ENCODE data around the gene CAST.

Gene CAST

DNA sequence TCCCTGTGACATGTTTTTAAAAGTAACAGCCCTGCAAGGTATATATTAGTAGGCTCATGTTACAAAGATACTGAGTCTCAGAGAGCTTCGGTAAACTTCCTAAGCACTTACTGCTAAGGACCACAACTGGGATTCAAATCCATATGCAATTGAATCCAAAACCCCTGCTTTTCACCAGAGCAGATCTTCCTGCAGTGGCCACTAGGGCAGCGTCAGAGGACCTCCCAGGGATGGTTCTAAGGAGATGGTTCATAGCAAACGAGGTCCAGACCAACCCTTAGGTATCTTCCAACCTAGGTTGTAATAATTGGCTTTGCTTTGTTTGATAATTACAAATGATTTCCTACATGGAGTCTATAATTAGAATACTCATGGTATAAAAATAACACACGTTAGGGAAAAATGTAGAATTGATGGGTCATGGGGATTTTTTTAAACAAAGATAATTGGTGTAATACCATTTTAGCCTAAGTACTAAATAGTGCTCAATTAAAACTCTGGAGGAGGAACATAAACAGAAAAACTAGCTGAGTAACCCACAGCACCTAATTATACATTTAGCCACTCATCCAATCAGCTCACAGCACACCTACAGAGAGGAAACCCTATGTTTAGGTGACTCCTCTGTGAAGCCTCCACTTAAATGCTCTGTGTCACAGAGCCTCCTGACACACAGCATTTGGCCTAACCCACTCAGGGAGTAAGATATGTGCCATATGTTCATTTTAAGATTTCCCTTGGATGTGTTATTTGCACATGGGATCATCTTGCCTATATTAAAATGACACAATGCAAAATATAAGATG, 10.0 kb upstream of the CAST start:
- H3K4me3 Mint-ChIP-seq = no peak overlapping the region
- H3K36me3 Mint-ChIP-seq (ENCODE audit: low read depth) = no peaks in the 10 kb centered on the region
- peaks cover 29% of the 10 kb centered on the region for H3K4me1 Mint-ChIP-seq (ENCODE audit: low read depth)
- H3K27me3 Mint-ChIP-seq (ENCODE audit: low read depth) = peaks cover 72% of the 10 kb centered on the region
- no peak overlapping the region for H3K27ac Mint-ChIP-seq
- no peaks in the 10 kb centered on the region for H3K9me3 Mint-ChIP-seq

DNA sequence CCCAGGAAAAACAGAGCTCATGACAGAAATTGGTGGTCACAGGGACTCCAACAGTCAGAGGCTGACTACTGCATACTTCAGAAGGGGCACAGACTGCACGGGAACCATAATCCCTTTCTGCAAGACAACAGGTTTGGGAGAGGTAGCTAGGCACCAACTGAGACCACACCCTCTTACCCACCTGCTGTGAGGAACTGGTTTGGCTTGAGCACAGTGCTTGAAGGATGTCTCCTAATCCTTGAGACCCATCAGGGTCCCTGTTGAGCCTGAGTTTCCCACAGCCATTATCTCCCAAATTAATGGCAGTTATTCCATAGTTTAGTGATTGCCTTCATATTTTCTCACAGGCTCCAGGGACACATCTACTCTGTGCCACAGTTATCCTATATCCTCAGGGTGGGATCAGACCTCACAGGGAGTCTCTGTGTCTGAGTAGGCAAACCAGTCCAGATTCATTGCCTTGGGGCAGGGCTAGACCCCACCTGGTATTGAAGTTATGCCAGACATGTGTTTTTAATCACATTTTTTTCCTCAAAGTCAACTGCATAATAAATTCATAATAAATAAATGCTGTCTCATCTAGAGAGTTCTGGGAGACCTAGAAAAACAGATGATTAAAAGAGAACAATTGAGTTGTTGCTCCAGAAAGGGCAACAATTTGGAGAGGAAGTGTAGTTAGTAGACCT, 9.3 kb upstream of the CAST start:
- H3K4me1 Mint-ChIP-seq (ENCODE audit: low read depth) = peaks cover 31% of the 10 kb centered on the region

DNA sequence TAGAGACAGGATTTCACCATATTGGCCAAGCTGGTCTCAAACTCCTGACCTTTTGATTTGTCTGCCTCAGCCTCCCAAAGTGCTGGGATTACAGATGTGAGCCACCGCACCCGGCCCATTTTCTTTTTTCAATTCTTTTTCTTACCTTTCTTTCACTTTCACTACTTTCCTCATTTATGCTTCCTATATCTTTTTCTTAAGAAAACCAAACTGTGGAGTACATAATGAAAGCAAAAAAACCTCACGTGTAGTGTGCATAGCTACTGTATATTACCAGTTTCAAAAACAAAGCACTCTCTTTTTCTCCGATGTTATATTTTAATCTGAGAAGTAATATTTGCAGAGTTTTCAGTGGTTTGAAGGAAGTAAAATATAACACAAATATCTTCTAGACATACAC, 8.0 kb upstream of the CAST start:
- H3K27me3 Mint-ChIP-seq (ENCODE audit: low read depth) = peaks cover 70% of the 10 kb centered on the region
- peaks cover 33% of the 10 kb centered on the region for H3K4me1 Mint-ChIP-seq (ENCODE audit: low read depth)
- no peaks in the 10 kb centered on the region for H3K36me3 Mint-ChIP-seq (ENCODE audit: low read depth)
- H3K9me3 Mint-ChIP-seq = no peaks in the 10 kb centered on the region
- no peak overlapping the region for H3K27ac Mint-ChIP-seq
- H3K4me3 Mint-ChIP-seq = no peak overlapping the region

More for the DNA sequence above, 9.3 kb upstream of the CAST start:
- H3K27ac Mint-ChIP-seq = no peak overlapping the region
- H3K27me3 Mint-ChIP-seq (ENCODE audit: low read depth) = peaks cover 69% of the 10 kb centered on the region
- no peaks in the 10 kb centered on the region for H3K36me3 Mint-ChIP-seq (ENCODE audit: low read depth)
- no peaks in the 10 kb centered on the region for H3K9me3 Mint-ChIP-seq
- H3K4me3 Mint-ChIP-seq = no peak overlapping the region

DNA sequence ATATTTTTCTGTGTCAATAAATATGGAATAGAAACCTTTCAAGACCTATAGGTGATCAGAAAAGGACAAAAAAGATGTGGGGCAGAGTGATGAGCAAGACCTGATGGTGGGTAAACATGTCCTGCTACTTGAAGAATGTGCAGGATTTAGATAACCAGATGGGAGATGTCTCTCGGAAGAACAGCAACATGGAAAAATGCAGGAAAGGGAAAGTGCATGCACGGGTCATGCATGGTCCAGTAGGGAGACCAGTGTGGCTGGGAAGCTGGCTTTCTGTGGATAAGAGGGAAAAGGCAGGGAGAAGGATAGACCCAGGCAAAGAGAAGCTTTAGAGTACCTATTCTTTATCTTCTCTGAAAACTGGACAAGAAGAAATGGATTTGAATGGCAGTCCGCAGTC, 7.1 kb upstream of the CAST start:
- H3K36me3 Mint-ChIP-seq (ENCODE audit: low read depth) = peaks cover under 1% of the 10 kb centered on the region
- peaks cover 35% of the 10 kb centered on the region for H3K4me1 Mint-ChIP-seq (ENCODE audit: low read depth)
- no peaks in the 10 kb centered on the region for H3K9me3 Mint-ChIP-seq
- peaks cover 65% of the 10 kb centered on the region for H3K27me3 Mint-ChIP-seq (ENCODE audit: low read depth)
- no peak overlapping the region for H3K27ac Mint-ChIP-seq
- no peak overlapping the region for H3K4me3 Mint-ChIP-seq

DNA sequence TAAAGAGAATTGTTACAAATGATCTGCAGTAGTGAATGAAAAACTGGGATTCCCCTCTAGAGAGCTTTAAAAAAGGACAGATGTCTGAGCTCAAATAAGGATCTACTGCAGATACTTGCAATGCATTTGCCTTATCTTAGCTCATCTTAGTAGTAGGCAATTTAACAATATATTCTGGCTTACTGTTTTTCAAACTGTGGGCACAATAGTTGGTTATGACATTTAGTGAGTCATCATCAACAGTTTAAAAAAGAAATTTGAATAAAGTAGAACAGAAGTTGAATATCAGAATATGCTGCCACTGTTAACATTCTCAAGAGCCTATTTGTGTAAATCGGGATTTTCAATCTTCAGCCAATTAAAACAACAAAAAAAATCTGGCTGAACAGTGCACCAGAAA, 6.7 kb upstream of the CAST start:
- Mint-ChIP-seq H3K4me1 (ENCODE audit: low read depth) (peaks cover 39% of the 10 kb centered on the region), H3K9me3 (no peaks in the 10 kb centered on the region), H3K27ac (no peak overlapping the region), H3K27me3 (ENCODE audit: low read depth) (peaks cover 66% of the 10 kb centered on the region), H3K4me3 (no peak overlapping the region), H3K36me3 (ENCODE audit: low read depth) (peaks cover 2% of the 10 kb centered on the region)

GRCh38 chr5:96657068-96657467, 5.1 kb upstream of the CAST start:
- H3K36me3 Mint-ChIP-seq (ENCODE audit: low read depth) = peaks cover 2% of the 10 kb centered on the region

GRCh38 chr5:96658272-96658671, 3.9 kb upstream of the CAST start:
- Mint-ChIP-seq H3K9me3 (no peaks in the 10 kb centered on the region), H3K27ac (no peak overlapping the region), H3K36me3 (ENCODE audit: low read depth) (peaks cover 4% of the 10 kb centered on the region), H3K27me3 (ENCODE audit: low read depth) (peaks cover 44% of the 10 kb centered on the region), H3K4me1 (ENCODE audit: low read depth) (peaks cover 50% of the 10 kb centered on the region), H3K4me3 (no peak overlapping the region)

More at GRCh38 chr5:96657068-96657467, 5.1 kb upstream of the CAST start:
- peak overlapping the region; percentile 9 for H3K27ac Mint-ChIP-seq
- H3K27me3 Mint-ChIP-seq (ENCODE audit: low read depth) = peaks cover 50% of the 10 kb centered on the region
- H3K4me3 Mint-ChIP-seq = peak overlapping the region; percentile 46
- H3K9me3 Mint-ChIP-seq = no peaks in the 10 kb centered on the region
- H3K4me1 Mint-ChIP-seq (ENCODE audit: low read depth) = peaks cover 48% of the 10 kb centered on the region

DNA sequence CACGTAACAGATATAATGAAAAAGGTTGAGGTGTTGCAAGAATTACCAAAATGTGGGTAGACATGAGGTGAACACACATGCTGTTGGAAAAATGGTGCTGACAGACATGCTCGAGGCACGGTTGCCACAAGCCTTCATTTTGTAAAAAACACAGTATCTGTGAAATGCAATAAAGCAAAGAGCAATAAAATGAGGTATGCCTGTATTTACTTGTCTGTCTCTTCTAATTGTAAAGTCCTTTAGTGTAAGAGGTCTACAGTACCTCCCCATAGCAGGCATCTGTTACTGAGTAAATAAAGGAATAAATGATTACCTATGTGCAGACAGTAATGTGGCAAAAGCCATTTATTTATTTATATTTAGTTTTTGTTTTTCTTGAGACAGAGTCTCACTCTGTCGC, 3.0 kb upstream of the CAST start:
- no peak overlapping the region for H3K27ac Mint-ChIP-seq
- no peaks in the 10 kb centered on the region for H3K9me3 Mint-ChIP-seq
- H3K36me3 Mint-ChIP-seq (ENCODE audit: low read depth) = peaks cover 4% of the 10 kb centered on the region
- H3K4me3 Mint-ChIP-seq = no peak overlapping the region
- H3K4me1 Mint-ChIP-seq (ENCODE audit: low read depth) = peaks cover 56% of the 10 kb centered on the region
- H3K27me3 Mint-ChIP-seq (ENCODE audit: low read depth) = peaks cover 38% of the 10 kb centered on the region

DNA sequence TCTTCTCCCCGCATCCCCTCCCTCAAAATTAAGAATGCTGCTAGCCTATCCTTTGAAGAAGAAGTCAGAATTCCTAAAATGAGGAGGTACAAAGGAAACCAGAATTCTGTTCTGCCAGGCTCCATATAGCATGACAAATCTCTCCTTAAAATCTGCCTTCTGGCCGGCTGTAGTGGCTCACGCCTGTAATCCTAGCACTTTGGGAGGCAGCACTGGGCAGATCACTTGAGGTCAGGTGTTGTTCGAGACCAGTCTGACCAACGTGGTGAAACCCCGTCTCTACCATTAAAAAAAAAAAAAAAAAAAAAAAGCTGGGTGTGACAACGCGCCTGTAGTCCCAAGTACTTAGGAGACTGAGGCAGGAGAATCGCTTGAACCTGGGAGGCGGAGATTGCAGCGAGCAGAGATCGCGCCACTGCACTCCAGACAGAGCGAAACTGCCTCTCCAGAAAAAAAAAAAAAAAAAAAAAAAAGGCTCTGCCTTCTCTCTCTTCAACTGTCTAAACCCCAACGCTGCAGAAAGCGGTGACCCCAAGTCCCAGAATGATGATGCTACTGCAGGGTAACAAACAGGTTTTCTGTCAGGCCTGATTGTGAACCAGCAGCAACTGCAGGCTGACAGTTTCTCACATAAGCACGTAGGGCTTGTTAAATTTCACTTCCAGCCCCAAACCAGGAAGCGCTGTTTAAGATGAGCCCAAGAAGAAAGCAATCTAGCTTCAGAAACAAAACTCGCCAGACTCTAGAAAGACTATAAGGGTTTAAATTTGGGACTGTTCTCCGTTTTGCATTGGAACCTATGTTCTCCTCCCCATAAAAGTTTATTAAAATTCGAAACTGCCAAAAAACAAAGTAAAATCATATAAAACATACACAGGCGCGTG, 963 bp upstream of the CAST start:
- H3K4me1 Mint-ChIP-seq (ENCODE audit: low read depth) = peaks cover 54% of the 10 kb centered on the region

DNA sequence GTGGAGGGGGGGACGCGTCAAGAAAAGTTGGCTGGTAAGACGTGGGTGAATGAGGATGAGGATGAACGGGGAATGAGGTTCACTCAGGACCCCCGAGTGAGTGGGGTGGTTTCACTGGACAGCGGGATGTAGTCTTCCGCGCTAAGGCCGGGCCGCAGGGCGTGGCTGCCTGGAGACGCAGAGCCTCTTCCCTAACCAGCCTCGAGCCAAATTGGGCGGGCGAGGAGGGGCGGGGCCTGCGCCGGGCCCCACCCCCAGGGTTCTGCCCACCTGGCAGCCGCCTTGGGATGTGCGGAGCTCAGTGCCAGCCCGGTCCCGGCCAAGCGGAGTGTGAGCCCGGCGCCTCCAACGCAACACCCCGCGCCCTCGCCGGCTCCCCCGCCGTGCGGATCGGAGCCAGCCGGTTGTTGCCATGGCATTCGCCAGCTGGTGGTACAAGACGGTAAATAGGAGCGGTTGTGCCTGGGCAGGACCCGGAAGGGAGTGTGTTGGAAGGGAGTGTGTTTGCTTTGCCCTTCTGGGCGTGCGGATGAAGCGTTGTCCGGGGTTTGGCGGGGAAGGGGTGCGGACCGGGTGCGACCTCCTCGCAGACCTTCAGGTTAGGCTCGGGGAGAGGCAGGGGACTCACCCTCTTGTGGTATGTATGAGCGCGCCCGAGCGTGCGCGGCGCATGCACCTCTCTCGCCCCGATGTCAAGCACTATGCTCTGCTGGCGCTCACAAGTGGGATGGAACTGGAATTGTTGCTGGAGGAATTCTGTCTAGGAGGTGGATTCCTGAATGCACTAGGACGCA, 746 bp downstream of the CAST start:
- peak overlapping the region; percentile 97 for H3K4me3 Mint-ChIP-seq
- peaks cover 6% of the 10 kb centered on the region for H3K36me3 Mint-ChIP-seq (ENCODE audit: low read depth)
- H3K27me3 Mint-ChIP-seq (ENCODE audit: low read depth) = peaks cover 9% of the 10 kb centered on the region
- peak overlapping the region; percentile 99 for H3K27ac Mint-ChIP-seq
- H3K4me1 Mint-ChIP-seq (ENCODE audit: low read depth) = peaks cover 48% of the 10 kb centered on the region
- no peaks in the 10 kb centered on the region for H3K9me3 Mint-ChIP-seq

More for the DNA sequence above, 963 bp upstream of the CAST start:
- no peaks in the 10 kb centered on the region for H3K9me3 Mint-ChIP-seq
- peak overlapping the region; percentile 99 for H3K27ac Mint-ChIP-seq
- H3K4me3 Mint-ChIP-seq = peak overlapping the region; percentile 95
- H3K36me3 Mint-ChIP-seq (ENCODE audit: low read depth) = peaks cover 5% of the 10 kb centered on the region
- peaks cover 19% of the 10 kb centered on the region for H3K27me3 Mint-ChIP-seq (ENCODE audit: low read depth)

- no peaks in the 10 kb centered on the region for H3K9me3 Mint-ChIP-seq
- peak overlapping the region; percentile 99 for H3K27ac Mint-ChIP-seq
- peaks cover 48% of the 10 kb centered on the region for H3K4me1 Mint-ChIP-seq (ENCODE audit: low read depth)
- H3K4me3 Mint-ChIP-seq = peak overlapping the region; percentile 97
- peaks cover 8% of the 10 kb centered on the region for H3K36me3 Mint-ChIP-seq (ENCODE audit: low read depth)
- peaks cover 5% of the 10 kb centered on the region for H3K27me3 Mint-ChIP-seq (ENCODE audit: low read depth)
Measured at GRCh38 chr5:96663608-96664007, 1.4 kb downstream of the CAST start.

DNA sequence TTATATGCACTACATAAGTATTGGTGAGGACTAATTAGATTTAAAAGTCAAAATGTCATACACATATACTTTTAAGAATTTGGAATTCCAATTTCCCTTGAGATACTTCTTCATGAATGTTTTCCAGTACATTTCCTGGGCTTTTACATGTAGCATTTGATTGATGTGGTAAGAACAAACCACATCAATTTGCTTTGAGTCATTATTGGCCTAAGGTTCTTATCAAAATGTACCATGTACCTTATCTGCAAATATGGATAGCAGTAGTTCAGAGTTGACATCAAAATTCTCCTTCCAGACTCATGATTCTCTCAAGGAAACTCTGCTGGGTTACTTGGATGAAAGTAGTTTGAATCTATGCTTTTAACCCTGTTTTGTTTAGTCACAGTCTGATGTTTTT, 2.5 kb downstream of the CAST start:
- Mint-ChIP-seq H3K9me3 (no peaks in the 10 kb centered on the region), H3K27ac (no peak overlapping the region), H3K4me1 (ENCODE audit: low read depth) (peaks cover 51% of the 10 kb centered on the region), H3K4me3 (no peak overlapping the region), H3K27me3 (ENCODE audit: low read depth) (peaks cover 5% of the 10 kb centered on the region), H3K36me3 (ENCODE audit: low read depth) (peaks cover 9% of the 10 kb centered on the region)

GRCh38 chr5:96668725-96669124, 6.5 kb downstream of the CAST start:
- H3K27ac Mint-ChIP-seq = no peak overlapping the region

GRCh38 chr5:96669909-96670308, 7.7 kb downstream of the CAST start:
- H3K27me3 Mint-ChIP-seq (ENCODE audit: low read depth) = no peaks in the 10 kb centered on the region
- H3K4me1 Mint-ChIP-seq (ENCODE audit: low read depth) = peaks cover 29% of the 10 kb centered on the region
- no peak overlapping the region for H3K27ac Mint-ChIP-seq
- H3K9me3 Mint-ChIP-seq = no peaks in the 10 kb centered on the region
- no peak overlapping the region for H3K4me3 Mint-ChIP-seq
- H3K36me3 Mint-ChIP-seq (ENCODE audit: low read depth) = peaks cover 15% of the 10 kb centered on the region

More at GRCh38 chr5:96668725-96669124, 6.5 kb downstream of the CAST start:
- H3K27me3 Mint-ChIP-seq (ENCODE audit: low read depth) = no peaks in the 10 kb centered on the region
- H3K9me3 Mint-ChIP-seq = no peaks in the 10 kb centered on the region
- H3K4me1 Mint-ChIP-seq (ENCODE audit: low read depth) = peaks cover 37% of the 10 kb centered on the region
- H3K36me3 Mint-ChIP-seq (ENCODE audit: low read depth) = peaks cover 15% of the 10 kb centered on the region
- no peak overlapping the region for H3K4me3 Mint-ChIP-seq

Measured in T-helper 1 cell treated with Interleukin-12 subunit alpha and Interleukin-12 subunit beta and Interleukin-4 antibody, amounts not matched to agents 30 μg/mL and 1 μg/mL, for 36 hours (primary cell).